GM04504 (cell line): ENCODE results near the gene ARMC9.
"Not testable (repeated sequence)": the region's sequence is repeated elsewhere in the genome, so short reads cannot be mapped to it uniquely, and the experiment has no call there.

ENCODE experiments used
- DNase-seq: peaks from one replicate; pipeline ENCODE4 v3.0.0-alpha.2; 2012; ENCODE audit warnings: low read depth

Gene ARMC9

DNA sequence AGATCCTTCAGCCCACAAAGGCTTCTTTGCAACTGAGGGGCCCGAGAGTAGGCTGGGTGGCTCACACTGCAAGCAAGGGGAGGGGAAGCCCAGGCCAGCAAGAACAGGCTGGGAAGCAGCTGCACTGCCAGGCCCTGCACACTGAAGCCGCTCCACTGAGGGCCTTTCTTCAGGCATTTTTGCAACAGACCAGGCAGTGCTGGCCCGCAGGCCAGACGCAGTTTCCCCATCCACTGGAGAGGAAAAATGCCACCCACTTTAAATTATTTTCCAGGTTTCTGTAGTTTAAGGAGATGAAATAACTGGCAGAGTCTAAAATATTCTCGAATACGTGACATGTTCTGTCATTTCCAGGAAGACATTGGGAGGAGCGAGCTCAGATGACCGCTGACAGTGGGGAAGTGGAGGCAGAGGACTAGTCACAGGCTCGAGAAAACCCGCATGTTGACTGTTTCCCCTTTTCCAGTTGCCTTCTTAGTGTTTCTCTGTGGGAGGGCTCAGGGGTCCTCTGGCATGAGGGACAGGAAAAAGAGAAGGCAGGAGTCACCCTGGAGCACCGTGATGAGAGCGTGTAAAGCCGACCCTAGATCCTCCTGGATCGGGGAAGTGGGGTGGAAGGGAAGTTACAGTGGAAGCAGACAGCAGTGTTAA is 143.8 kb downstream of the ARMC9 start:
- no peak for DNase-seq

DNA sequence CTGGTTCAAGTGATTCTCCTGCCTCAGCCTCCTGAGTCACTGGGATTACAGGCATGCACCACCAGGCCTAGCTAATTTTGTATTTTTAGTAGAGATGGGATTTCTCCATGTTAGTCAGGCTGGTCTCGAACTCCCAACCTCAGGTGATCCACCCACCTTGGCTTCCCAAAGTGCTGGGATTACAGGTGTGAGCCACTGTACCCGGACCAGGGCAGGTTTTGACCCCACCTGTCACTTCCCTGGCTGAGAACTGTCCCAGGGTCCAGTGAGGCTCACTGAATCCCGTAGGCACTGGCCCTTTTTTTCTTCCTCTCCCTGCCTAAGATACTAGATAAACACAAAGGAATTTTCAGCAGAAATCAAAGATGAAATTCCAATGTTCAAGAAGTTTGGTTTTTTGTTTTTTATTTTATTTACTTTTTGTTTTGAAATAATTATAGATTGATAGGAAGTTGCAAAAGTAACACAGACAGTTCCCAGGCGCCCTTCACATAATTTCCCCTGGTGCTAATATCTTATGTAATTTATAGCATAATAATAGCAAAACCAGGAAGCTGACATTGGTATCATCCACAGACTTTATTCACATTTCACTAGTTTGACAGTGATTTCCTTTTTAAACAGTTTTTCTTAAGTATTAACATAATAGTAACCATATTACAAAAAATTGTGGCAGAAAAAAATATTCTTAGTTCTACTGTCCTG is 144.7 kb downstream of the ARMC9 start:
- no peak for DNase-seq

DNA sequence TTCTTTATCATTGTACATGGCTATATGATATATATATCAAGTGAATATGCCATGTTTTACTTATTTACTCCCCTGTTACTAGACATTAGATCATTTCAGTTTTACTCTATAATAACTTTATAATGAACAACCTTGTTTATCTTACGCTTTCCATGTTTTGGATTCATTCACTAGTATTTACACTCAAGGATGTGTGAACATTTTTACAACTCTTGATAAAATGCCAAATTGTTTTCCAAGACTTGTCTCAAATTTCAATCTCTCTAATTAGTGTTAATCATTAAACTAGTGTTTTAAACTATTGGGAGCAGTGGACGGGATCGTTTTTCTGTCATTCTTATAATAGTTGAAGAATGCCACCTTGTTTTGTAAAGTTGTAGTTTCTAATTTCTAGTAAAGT is 145.6 kb downstream of the ARMC9 start:
- no peak for DNase-seq

DNA sequence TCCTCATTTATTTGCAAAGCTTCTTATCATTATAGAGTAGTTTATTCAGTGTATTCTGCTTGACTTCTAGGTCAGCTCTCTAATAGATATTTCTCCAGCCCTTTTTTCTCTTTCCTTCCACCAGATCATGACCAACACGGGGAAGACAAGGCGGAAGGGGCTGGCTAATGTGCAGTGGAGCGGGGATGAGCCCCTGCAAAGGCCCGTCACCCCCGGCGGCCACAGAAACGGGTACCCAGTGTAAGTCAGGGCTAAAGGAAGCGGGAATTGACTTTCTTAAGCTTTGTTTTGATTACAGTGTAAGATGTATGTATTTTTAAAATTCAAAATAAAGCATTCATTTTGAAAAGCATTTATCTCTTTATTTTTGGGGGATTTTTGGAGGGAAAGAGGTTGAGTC is 146.4 kb downstream of the ARMC9 start:
- DNase-seq, result no peak

DNA sequence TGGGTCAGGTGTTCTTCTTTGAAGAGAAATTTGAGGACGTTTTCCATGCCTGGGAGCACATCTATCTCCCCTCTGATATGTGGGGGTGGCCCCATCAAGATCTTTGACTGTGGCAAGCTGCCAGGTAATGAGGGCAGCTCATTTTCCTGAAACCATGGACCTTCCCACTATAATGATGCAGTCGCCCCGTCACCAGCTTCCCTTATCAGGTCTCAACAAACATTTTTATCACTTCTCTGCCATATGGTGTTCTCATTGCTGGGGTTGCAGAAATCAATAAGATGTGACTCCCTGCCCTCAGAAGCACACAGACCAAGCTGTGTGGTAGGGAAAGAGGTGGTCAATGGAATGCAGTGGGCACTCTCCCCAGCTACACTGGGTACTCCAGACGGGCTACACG is 148.7 kb downstream of the ARMC9 start:
- no peak for DNase-seq

DNA sequence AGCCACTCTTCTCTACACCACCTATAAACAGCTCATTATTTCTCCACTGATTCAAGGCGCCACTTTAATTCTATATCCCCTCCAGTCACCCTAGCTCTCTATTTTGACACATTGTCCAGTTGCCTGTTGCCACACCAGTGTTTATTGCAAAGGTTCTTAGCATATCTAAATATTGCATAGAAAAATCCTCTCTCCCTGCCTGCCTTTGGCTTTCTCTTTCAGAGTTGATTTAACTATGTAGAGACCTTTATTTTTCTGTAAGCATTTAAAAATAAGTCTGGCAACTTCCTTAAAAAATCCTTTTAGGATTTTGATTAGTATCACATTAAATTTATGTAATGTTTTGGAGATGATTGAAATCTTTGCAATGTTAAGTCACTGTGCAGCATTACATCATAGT is 149.2 kb downstream of the ARMC9 start:
- DNase-seq, result no peak

DNA sequence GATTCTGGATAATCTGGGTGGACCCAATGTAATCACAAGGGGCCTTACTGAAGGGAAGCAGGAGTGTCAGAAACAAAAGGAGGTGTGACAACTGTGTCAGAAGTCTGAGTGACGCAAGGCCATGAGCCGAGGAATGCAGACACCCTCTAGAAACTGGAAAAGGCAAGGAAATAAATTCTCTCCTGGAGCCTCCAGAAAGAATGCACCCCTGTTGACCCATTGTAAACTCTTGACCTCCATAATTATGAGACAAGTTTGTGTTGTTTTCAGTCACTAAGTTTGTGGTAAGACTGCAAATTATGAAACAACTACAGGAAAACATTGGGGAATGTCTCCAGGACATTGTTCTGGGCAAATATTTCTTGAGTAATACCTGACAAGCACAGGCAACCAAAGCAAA is 149.7 kb downstream of the ARMC9 start:
- DNase-seq, result peak; percentile 19

DNA sequence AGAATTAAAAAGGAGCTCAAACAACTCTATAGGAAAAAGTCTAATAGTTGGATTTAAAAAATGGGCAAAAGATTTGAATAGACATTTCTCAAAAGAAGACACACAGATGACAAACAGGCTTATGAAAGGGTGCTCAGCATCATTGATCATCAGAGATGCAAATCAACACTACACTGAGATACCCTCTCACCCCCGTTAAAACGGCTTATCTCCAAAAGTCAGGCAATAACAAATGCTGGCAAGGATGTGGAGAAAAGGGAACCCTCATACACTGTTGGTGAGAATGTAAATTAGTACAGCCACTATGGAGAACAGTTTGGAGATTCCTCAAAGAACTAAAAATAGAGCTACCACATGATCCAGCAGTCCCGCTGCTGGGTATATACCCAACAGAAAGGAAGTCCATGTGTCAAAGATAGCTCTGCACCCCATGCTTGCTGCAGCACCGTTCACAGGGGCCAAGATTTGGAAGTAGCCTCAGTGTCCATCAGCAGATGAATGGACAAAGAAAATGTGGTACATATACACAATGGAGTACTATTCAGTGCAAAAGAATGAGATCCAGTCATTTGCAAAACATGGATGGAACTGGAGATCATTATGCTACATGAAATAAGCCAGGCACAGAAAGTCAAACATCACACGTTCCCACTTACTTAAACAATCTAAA is 150.4 kb downstream of the ARMC9 start:
- DNase-seq, result no peak

DNA sequence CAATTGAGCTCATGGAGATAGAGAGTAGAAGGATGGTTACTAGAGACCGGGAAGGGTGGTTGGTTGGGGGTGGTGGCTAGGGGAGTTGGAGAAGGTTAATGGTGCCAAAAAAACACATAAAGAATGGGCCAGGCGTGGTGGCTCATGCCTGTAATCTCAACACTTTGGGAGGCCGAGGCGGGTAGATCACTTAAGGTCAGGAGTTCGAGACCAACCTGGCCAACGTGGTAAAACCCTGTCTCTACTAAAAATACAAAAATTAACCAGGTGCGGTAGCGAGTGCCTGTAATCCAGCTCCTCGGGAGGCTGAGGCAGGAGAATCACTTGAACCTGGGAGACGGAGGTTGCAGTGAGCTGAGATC is 150.9 kb downstream of the ARMC9 start:
- not testable (repeated sequence) for DNase-seq

DNA sequence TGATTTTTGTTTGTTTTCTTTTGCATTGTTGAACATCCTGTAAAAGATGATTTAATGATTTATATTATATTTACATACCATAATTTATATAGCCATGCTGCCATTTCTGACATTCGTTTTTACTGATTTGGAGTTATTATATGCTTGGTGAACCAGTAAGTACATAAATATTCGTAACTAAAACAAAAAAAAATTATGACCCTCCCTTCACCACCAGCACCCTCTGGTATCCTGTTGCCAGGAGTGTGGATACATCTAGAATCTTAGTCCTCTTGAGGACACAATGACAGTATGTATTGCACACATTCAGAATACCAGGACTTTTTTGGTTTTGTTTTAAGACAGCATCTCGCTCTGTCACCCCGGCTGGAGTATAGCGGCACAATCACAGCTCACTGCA is 153.2 kb downstream of the ARMC9 start:
- DNase-seq, result no peak

DNA sequence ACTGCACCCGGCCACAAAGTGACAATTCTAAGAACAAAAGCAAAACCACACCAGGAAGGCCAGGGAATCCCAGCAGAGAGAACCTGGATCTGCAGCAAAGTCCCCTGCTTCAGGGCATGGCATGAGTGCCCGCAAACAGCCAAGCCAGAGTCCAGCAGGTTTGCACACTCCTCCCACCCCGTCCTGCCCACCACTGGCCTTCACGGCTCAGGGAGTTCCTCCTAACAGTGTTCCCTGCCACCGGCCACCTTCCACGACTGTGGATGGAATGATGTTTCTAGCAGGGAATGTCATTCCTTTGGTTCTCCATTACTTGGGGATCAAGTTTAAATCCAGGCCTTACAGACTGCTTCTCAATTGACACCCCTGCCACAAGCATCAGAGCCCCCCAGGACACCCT is 155.0 kb downstream of the ARMC9 start:
- DNase-seq, result no peak

DNA sequence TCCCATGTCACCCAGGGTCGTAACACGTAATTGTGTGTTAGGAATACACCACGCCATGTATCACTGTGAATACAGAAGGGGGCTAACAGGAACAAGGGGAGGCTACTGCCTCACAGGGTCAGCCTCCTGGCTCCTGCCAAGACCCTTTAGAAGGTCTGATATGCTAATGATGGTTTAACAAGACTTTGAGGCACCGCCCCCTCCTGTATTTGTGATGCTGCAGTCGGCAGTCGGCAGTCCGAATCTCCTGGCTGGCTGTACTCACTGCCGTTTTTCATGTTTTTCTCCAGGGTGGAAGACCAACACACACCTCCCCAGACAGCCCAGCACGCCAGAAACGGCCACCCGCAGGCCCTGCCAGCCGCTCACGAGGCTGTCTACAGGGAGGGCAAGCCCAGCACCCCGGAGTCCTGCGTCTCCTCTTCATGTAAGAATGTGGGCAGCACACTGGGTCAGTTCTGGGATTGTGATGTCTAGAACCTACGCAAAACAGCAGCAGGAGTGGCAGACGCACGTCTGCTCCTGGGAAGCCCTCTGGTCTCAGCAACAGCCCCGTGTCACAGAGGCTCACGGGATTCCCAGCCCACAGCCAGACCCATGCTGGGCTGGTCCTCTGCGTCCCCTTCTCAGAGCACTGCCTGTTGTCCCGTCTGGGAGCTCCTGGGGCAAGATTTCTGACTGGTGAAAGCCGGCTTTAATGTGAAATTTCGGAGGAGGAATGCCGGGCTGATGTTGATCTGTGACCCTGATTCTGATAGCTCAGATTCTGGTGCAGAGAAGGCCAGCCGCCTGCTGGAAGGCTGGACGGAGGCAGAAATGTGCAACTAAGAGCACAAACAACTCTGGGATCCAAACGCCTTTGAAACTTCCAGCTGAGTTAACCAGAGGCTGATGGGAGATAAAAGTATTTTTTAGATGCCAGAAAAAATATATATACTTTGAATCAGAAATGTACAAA is 157.4 kb downstream of the ARMC9 start:
- DNase-seq, result no peak

DNA sequence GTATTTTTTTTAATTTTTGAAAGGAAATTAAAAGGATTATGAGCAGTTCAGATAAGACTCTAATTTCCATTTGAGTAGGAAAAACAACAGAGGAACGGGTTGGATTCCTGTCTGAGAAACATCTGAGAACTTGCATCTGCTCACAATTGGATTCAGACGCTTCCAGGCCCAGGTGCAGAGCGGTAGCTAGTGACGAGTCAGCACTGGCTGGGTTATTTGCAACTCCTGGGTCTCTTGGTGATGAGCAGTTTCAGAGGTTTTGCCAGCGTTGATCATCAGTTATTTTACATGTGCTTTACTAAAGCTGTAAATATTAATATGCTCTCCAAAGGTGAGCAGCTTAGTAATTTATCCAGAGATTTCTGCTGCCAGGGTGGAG is 158.0 kb downstream of the ARMC9 start:
- DNase-seq, result no peak

DNA sequence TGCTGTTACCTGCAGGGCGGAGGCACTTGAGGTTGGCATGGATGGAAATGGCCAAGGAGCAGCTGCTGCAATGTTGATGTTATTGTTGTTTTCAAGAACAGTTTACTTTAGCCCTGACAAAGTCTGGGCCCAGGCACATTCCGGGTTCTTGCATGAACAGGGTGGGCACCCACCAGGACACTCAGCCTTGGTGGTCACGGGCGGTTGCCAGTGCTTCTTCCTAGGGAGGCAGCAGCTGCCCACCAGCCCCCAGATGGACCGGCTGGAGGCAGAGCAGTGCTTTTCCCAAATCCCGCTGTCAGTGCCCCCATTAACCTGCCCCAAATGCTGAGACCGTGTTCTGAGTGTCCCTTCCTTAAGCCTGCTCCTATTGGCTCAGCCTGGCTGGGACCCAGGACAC is 158.6 kb downstream of the ARMC9 start:
- no peak for DNase-seq

DNA sequence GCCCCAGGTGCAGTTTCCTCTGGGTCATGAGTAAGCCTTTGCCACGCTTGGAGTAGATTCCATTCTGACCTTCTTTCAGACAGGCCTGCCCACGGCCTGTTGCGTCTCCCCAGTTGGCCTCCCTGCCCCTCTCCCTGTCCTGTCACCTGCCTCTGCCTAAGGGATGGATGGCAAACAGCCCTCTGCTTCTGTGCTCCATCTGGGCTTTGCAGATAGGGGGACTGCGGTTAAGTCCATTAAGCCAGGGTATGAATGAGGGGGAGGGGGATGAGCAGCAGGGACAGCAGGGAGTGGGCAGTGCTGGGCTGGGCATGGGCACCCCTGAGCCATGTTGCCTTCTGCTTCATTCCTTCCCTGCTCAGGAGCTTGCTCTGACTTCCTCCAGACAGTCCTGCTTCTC is 159.5 kb downstream of the ARMC9 start:
- no peak for DNase-seq

DNA sequence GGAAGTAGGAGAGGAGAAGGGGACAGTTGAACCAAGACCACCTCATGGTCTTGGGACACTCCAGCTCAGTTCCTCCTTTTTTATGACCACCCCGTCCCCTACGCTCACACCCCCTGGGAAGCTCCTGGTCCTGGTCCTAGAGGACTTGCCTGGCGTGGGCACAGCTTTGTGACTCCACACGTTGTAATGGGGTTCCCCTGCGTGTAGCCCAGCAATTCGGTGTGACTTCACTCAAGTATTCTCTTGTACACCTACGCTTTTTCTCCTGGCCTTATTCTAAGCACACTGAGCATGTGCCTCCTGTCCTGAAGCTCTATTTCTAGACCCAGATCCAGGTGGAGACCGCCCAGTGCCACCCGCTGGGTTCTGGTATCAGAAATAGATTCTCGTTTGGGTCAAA is 161.0 kb downstream of the ARMC9 start:
- no peak for DNase-seq

DNA sequence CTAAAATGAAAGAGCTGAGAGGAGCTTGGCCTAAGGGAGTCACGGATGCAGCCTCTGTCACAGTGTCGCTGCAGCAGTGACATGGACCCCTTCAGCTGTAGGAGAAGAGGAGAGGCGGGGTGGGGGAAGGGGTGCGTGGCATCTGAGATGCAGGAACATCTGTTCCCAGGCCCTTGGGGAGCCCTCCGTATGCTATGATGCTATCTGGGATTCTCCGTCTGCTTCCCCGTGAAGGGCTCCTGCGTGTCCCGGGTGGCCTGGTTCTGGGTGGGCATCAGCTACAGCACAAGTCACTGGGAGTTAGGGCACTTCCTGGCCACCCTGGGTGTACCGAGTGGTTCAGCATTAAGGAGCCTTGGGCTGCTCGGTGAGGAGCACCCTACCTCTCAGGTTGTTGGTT is 161.5 kb downstream of the ARMC9 start:
- DNase-seq, result no peak

DNA sequence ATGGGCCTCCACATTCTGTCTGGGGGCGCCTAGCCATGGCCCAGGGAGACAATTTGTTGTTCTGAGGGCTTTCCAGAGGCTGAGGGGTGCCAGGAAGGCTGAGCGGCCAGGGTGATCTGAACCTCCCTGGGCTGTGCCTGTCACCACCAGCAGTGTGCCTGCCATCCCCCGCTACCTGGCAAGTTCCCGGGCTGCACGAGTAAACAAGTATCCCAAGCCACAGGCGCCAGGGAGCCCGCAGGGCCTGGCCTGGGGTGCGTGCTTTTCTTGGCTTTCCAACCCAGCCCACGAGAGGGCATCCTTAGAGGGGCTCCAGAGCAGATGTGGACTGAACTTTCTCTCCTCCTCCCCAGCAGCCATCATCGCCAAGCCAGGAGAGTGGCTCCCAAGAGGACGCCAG is 162.0 kb downstream of the ARMC9 start:
- DNase-seq, result no peak

DNA sequence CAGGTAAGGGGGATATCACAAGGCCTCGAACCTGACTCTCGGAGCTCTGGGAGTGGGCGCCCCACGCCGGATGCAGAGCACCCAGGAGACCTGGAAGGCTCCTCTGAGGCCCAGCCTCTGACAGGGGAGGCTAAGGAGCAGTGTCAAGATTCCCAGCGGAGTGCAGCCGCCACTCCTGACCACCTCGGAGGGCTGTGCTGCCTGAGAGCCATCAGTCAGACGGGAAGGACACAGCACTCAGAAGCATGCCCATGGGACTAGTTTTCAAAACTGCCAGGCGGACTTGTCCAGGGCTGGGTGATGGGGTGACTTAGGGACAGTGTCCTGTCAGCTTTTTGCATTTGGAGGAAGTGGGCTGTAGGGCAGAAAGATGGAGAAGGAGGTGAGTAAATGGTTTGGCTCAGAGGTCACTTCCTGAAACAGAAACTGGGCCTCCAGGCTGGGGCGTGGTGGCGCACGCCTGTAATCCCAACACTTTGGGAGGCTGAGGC is 162.5 kb downstream of the ARMC9 start:
- DNase-seq, result no peak

DNA sequence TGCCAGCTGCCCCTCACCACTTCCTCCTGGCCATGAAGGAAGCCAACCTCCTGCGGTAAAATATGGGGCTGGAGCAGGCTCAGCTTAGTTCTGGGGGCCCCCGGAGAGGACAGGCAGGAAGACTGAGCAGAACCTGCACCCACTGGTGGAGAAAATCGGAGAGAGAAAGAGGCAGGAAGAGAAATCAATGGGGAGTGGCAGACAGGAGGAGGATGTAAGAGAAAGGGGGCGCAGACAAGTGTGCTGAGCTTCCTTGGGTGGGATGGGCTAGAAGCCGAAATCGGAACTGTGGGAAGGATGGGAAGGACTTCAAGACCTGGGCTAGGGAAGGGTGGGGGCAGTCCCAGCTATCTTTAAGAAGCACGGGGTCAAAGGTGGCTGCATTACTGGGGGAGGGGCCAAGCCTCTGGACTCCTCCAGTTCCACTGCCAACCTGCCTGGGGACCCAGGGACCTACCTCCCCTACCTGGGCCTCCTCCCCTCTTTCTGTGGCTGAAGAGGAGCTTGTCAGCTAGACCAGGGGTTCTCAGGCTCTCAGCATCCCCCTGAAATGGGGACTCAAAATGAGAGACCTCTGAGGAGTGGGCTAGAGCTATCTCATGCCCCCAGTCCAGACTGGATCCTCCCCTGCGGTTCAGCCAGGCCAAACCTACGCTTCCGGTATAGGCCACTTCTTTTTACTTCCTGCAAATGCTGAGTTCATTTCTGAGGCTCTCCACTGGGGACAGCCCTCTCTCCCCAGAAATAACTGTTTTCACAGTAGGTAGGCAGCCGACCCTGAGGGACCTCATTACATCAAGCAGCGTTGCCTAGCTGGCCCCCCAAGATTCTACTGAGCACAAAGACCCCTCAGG is 163.5 kb downstream of the ARMC9 start:
- no peak for DNase-seq

DNA sequence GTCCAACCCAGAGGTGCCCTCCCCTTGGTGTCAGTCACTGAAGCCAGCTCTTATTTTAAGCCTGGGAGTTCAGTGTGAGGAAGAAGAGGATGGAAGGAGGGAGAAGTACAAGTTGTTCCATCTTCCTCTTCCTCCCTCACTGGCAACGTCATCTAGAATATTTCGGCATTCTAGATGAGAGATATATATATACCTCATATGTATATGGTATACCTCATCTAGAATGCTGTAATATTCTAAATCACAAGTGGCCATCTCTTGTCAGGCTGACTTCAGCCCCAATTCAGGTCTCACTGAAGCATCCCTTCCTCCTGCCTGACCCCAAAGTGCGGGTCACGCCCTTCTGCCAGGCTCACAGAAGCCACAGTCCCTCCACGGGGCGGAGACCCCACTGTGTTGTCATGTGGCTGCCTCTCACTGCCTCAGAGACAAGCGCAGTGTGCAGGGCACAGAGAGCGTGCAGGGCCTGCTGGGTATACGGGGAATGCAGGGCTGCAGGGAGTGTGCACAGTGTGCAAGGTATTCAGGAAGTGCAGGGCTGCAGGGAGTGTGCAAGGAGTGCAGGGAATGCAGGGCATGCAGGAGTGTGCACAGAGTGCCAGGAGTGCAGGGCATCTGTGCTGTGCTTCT is 164.2 kb downstream of the ARMC9 start:
- no peak for DNase-seq
